Testis (tissue), 2 donors: Measurements from ENCODE around the gene SCUBE3.

Experiments
- POLR2A ChIP-seq: fragments of 450-650 bp; IDR thresholded peaks from one replicate; pipeline ENCODE4 v1.6.1; 2017; ENCODE audit warnings: antibody characterized with exemption, mild to moderate bottlenecking, moderate library complexity
- TF ChIP-seq, protein P1 (sequence below), 3 experiments: fragments of 450-650 bp in 2 of 3; fragments of 200-600 bp in 1 of 3; sonication (generic) in 1 of 3; IDR thresholded peaks; one replicate each; pipeline ENCODE4 v1.5.1; 2016 to 2019; ENCODE audit warnings: antibody characterized with exemption in 3 of 3, mild to moderate bottlenecking in 2 of 3, moderate library complexity in 1 of 3

DNA sequence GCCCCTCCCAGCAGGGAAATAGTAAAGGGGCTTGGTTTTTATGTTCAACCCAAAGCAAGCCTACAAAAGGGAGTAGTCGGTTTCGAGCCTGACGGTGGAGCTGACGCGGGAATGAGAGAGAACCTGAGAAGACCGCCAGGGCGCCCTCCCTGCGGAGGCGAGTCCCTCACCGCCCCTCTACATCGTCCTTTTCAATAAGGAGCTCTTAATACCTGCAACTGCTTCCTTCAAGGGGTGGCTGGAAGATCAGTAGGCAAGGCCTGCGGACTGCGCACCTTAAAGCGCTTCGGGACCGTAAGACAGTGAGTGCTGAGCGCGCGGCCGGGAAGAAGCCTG is 45.1 kb downstream of the SCUBE3 start:
- TF ChIP-seq, protein P1, sequence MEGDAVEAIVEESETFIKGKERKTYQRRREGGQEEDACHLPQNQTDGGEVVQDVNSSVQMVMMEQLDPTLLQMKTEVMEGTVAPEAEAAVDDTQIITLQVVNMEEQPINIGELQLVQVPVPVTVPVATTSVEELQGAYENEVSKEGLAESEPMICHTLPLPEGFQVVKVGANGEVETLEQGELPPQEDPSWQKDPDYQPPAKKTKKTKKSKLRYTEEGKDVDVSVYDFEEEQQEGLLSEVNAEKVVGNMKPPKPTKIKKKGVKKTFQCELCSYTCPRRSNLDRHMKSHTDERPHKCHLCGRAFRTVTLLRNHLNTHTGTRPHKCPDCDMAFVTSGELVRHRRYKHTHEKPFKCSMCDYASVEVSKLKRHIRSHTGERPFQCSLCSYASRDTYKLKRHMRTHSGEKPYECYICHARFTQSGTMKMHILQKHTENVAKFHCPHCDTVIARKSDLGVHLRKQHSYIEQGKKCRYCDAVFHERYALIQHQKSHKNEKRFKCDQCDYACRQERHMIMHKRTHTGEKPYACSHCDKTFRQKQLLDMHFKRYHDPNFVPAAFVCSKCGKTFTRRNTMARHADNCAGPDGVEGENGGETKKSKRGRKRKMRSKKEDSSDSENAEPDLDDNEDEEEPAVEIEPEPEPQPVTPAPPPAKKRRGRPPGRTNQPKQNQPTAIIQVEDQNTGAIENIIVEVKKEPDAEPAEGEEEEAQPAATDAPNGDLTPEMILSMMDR (IDR thresholded peaks at IDR 0.05), result no peak
- TF ChIP-seq POLR2A, result no peak
